SK-N-SH (cell line): ENCODE data around the gene CEP112.

ENCODE experiments used
- CTCF ChIP-seq: fragments of 200-600 bp; sonication (generic); IDR thresholded peaks from 2 replicates; pipeline ENCODE4 v1.6.1; 2017; ENCODE audit warnings: antibody characterized with exemption, mild to moderate bottlenecking, moderate library complexity
- EP300 ChIP-seq, 2 experiments: IDR thresholded peaks; 2 replicates each; pipeline versions ENCODE4 v1.4.0 to v1.6.1; 2012; ENCODE audit warnings: borderline replicate concordance in 1 of 2, low read depth in 1 of 2, low read length in 1 of 2
- FOXM1 ChIP-seq: IDR thresholded peaks from 2 replicates; pipeline ENCODE4 v1.4.0; 2012; ENCODE audit warnings: low read depth, mild to moderate bottlenecking
- MAX ChIP-seq: IDR thresholded peaks from 2 replicates; pipeline ENCODE4 v1.4.0; 2012; ENCODE audit warnings: low read depth
- NRF1 ChIP-seq: IDR thresholded peaks from 2 replicates; pipeline ENCODE4 v1.6.1; 2012; ENCODE audit warnings: low read depth, mild to moderate bottlenecking, low read length
- POLR2AphosphoS5 ChIP-seq: IDR thresholded peaks from 2 replicates; pipeline ENCODE4 v1.6.1; 2012; ENCODE audit warnings: low read depth, low read length
- RAD21 ChIP-seq: IDR thresholded peaks from 2 replicates; pipeline ENCODE4 v1.6.1; 2012; ENCODE audit warnings: mild to moderate bottlenecking, low read length
- REST ChIP-seq: IDR thresholded peaks from 2 replicates; pipeline ENCODE4 v1.6.1; 2012; ENCODE audit warnings: mild to moderate bottlenecking, low read depth, low read length, moderate library complexity
- SIN3A ChIP-seq: IDR thresholded peaks from 2 replicates; pipeline ENCODE4 v1.6.1; 2012; ENCODE audit warnings: low read depth, mild to moderate bottlenecking, low read length, moderate library complexity, borderline replicate concordance
- SMC3 ChIP-seq: IDR thresholded peaks from 2 replicates; pipeline ENCODE4 v1.6.1; 2012; ENCODE audit warnings: low read depth, low read length, improper control_type of control experiment
- USF1 ChIP-seq: IDR thresholded peaks from 2 replicates; pipeline ENCODE4 v1.4.0; 2012; ENCODE audit warnings: low read depth, borderline replicate concordance
- ZBTB33 ChIP-seq: IDR thresholded peaks from 2 replicates; pipeline ENCODE4 v1.4.0; 2012; ENCODE audit warnings: low read depth, borderline replicate concordance

- TF ChIP-seq CTCF (no peak), USF1 (no peak), REST (no peak), SMC3 (no peak), MAX (no peak), RAD21 (no peak), ZBTB33 (no peak), EP300 (IDR thresholded peaks at IDR 0.05; ENCODE audit: borderline replicate concordance in 1 of 2, low read depth in 1 of 2, low read length in 1 of 2) (no peak), FOXM1 (no peak), NRF1 (no peak), POLR2AphosphoS5 (no peak), SIN3A (no peak)
Observed at GRCh38 chr17:65668211-65668610, 523.7 kb downstream of the CEP112 start.
